ENCODE measurements around the gene RGS19.
A peak's percentile ranks its signal among the peaks of the same experiment; 100 is the strongest.

RGS19 gene

GRCh38 chr20:64063389-64064144, 15.8 kb downstream of the RGS19 start:
- WGBS, 2 experiments = 4% methylated on average over 51 of the region's 51 CpGs

DNA sequence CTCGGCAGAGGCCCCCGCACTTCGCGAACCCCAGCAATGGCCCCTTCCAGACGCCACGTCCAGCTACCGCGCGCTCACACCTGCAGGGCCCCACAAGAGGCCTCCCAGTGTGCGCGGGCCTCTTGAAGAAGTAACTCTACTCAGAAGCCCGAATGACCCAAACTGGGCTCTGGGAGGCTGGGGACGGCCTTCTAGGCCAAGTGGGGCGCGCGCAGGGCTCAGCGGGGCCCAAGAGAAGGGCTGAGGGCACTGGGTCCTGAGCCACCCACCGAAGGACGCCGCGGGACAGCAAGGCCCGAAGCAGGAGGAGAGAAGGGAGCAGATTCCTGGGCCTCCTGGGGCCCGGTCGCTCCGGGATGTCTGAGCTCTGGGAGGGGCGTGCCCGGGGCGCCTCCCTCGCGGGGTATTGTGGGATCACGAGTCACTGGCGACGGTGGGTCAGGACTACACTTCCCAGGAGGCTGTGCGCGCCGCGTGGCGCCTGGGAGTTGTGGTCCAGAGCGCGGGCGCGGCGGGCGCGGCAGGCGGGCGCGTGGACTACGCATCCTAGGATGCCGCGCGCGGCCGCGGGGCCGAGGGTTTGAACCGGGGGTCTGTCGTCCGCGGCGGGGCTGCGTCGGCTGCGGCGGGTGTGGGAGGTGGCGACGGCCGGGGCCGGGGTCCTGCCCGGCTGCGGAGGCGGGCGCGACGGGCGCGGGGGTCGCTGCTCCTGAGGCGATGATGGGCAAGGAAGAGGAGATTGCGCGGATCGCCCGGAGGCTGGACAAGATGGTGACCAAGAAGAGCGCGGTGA, 16.5 kb downstream of the RGS19 start, which contains the start of gene TCEA2:
TCEA2 (plus strand) TSS at position 603 of the 793 bp plus-strand sequence; CDS start at position 718, 115 bp downstream.
- H3K27me3 ChIP-seq (ENCODE audit: control insufficient read depth, insufficient read depth, low read length, poor library complexity, severe bottlenecking) = peaks cover 4% of the 10 kb centered on the region
- no peaks in the 10 kb centered on the region for H3K9me3 ChIP-seq (ENCODE audit: control insufficient read depth, low read length)
- H3K27ac ChIP-seq (ENCODE audit: insufficient read depth, low read depth, low read length, poor library complexity, severe bottlenecking) = no peak within 1 kb of the TSS
- peak within 1 kb of the TSS; percentile 87 for H3K4me3 ChIP-seq (ENCODE audit: insufficient read depth, low read depth, low read length)
- 13% methylated on average over 85 of the region's 85 CpGs for WGBS, 2 experiments
- no peaks in the 10 kb centered on the region for H3K36me3 ChIP-seq (ENCODE audit: control insufficient read depth, insufficient read depth, low read length)
- H3K4me1 ChIP-seq (ENCODE audit: control insufficient read depth, insufficient read depth, low read length) = peaks cover 11% of the 10 kb centered on the region

More at GRCh38 chr20:64063389-64064144, 15.8 kb downstream of the RGS19 start:
- H3K27me3 ChIP-seq (ENCODE audit: control insufficient read depth, insufficient read depth, low read length, poor library complexity, severe bottlenecking) = peaks cover 4% of the 10 kb centered on the region
- H3K27ac ChIP-seq (ENCODE audit: insufficient read depth, low read depth, low read length, poor library complexity, severe bottlenecking) = no peak overlapping the region
- peaks cover 11% of the 10 kb centered on the region for H3K4me1 ChIP-seq (ENCODE audit: control insufficient read depth, insufficient read depth, low read length)
- no peaks in the 10 kb centered on the region for H3K36me3 ChIP-seq (ENCODE audit: control insufficient read depth, insufficient read depth, low read length)
- H3K4me3 ChIP-seq (ENCODE audit: insufficient read depth, low read depth, low read length) = peak overlapping the region; percentile 87
- H3K9me3 ChIP-seq (ENCODE audit: control insufficient read depth, low read length) = no peaks in the 10 kb centered on the region

DNA sequence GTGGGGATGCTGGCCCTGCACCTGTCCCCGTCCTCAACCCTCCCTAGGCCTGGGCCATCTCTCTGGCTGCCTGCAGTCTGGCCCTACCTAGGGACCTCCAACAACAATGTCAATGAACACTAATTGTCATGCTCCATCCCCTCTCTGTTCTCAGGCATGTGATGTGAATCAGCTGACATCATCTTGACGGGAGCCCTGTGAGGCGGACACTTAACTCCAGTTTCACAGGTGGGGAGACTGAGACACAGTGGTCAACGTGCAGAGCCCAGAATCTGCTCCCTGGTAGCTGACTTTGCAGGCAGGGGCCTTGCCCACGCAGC, 17.1 kb downstream of the RGS19 start:
- Histone ChIP-seq H3K9me3 (ENCODE audit: control insufficient read depth, low read length) (no peaks in the 10 kb centered on the region), H3K4me1 (ENCODE audit: control insufficient read depth, insufficient read depth, low read length) (peaks cover 11% of the 10 kb centered on the region), H3K27ac (ENCODE audit: insufficient read depth, low read depth, low read length, poor library complexity, severe bottlenecking) (no peak overlapping the region), H3K36me3 (ENCODE audit: control insufficient read depth, insufficient read depth, low read length) (no peaks in the 10 kb centered on the region), H3K4me3 (ENCODE audit: insufficient read depth, low read depth, low read length) (peak overlapping the region; percentile 87), H3K27me3 (ENCODE audit: control insufficient read depth, insufficient read depth, low read length, poor library complexity, severe bottlenecking) (peaks cover 4% of the 10 kb centered on the region)
- WGBS, 2 experiments = 70 to 74% methylated on average over 5 of the region's 5 CpGs

DNA sequence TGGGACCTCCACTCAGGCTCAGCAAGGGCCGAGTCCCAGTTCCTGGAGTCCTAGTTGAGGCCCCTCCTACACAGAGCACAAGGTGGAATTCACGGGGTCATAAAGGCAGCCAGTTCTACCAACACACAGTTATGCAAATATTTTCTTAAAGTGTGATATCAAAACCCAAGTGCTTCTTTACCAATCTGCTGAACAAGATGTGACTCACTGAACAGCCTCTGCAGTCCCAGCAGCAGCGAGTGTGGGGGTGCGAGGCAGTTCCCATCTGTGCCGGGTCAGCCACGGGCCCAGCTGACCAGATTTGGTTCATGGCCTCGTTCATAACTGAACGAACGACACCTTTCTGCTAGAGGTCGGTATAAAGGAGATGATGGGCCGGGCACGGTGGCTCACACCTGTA, 20.8 kb downstream of the RGS19 start:
- no peak overlapping the region for H3K27ac ChIP-seq (ENCODE audit: insufficient read depth, low read depth, low read length, poor library complexity, severe bottlenecking)
- no peaks in the 10 kb centered on the region for H3K36me3 ChIP-seq (ENCODE audit: control insufficient read depth, insufficient read depth, low read length)
- H3K4me3 ChIP-seq (ENCODE audit: insufficient read depth, low read depth, low read length) = no peak overlapping the region
- H3K4me1 ChIP-seq (ENCODE audit: control insufficient read depth, insufficient read depth, low read length) = peaks cover 14% of the 10 kb centered on the region
- peaks cover 2% of the 10 kb centered on the region for H3K27me3 ChIP-seq (ENCODE audit: control insufficient read depth, insufficient read depth, low read length, poor library complexity, severe bottlenecking)
- no peaks in the 10 kb centered on the region for H3K9me3 ChIP-seq (ENCODE audit: control insufficient read depth, low read length)
- 88% methylated on average over 12 of the region's 12 CpGs for WGBS, 2 experiments

GRCh38 chr20:64057628-64058498, 21.5 kb downstream of the RGS19 start:
- peaks cover 14% of the 10 kb centered on the region for H3K4me1 ChIP-seq (ENCODE audit: control insufficient read depth, insufficient read depth, low read length)
- WGBS, 2 experiments = 42 to 44% methylated on average over 33 of the region's 33 CpGs
- H3K27ac ChIP-seq (ENCODE audit: insufficient read depth, low read depth, low read length, poor library complexity, severe bottlenecking) = no peak overlapping the region
- no peak overlapping the region for H3K4me3 ChIP-seq (ENCODE audit: insufficient read depth, low read depth, low read length)
- no peaks in the 10 kb centered on the region for H3K27me3 ChIP-seq (ENCODE audit: control insufficient read depth, insufficient read depth, low read length, poor library complexity, severe bottlenecking)
- no peaks in the 10 kb centered on the region for H3K36me3 ChIP-seq (ENCODE audit: control insufficient read depth, insufficient read depth, low read length)
- H3K9me3 ChIP-seq (ENCODE audit: control insufficient read depth, low read length) = no peaks in the 10 kb centered on the region

DNA sequence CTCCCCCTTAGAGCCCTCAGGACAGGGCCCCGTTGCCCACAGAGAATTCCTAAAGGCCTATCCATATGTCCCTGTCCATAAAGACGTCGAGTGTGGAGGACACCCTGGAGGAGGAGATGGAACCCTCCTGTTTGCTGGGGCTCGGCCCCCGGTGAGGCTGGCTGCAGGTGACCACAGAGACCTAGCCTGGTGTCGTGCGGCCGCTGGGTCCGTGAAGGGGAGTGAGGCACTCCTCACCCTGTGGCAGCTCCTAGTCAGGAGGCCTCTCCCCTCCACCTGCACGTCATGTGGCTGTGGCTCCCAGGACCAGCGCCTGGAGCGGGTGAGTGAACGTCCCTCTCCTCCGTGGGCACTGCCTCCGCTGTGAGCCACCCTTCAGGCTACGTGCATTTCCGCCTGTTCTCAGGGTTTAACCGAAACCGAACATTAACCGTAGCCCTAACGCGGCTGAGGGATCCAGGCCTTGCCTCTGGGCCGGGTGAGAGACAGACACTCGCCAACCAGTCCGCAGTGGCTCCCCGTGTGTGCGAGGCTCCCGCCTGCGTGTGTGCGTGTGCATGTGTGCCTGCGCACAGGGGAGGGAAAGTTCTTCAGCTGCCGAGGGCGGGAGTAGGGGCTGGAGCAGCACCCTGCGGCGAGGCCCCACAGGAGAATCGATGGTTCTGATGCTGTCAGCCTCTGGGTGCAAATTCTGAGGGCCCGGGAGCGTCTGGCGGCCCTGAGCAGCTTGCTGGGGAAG, 22.3 kb downstream of the RGS19 start:
- Histone ChIP-seq H3K4me1 (ENCODE audit: control insufficient read depth, insufficient read depth, low read length) (peaks cover 10% of the 10 kb centered on the region), H3K27ac (ENCODE audit: insufficient read depth, low read depth, low read length, poor library complexity, severe bottlenecking) (no peak overlapping the region), H3K9me3 (ENCODE audit: control insufficient read depth, low read length) (no peaks in the 10 kb centered on the region), H3K27me3 (ENCODE audit: control insufficient read depth, insufficient read depth, low read length, poor library complexity, severe bottlenecking) (peaks cover 6% of the 10 kb centered on the region), H3K4me3 (ENCODE audit: insufficient read depth, low read depth, low read length) (no peak overlapping the region), H3K36me3 (ENCODE audit: control insufficient read depth, insufficient read depth, low read length) (no peaks in the 10 kb centered on the region)
- WGBS, 2 experiments = 83 to 84% methylated on average over 39 of the region's 39 CpGs

DNA sequence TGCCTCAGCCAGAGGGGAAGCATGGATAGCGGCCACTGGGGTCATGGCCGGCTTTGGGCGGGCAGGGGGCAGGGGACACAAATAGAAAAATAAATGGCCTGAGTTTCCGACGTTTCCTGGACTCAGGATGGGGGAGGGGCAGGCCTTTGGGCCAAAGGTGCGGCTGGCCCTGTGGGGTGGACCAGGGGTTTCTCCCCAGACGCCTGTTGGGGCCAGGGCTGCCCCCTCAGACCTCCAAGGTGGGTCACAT, 22.8 kb downstream of the RGS19 start:
- Histone ChIP-seq H3K4me1 (ENCODE audit: control insufficient read depth, insufficient read depth, low read length) (peaks cover 10% of the 10 kb centered on the region), H3K4me3 (ENCODE audit: insufficient read depth, low read depth, low read length) (no peak overlapping the region), H3K27ac (ENCODE audit: insufficient read depth, low read depth, low read length, poor library complexity, severe bottlenecking) (no peak overlapping the region), H3K9me3 (ENCODE audit: control insufficient read depth, low read length) (no peaks in the 10 kb centered on the region), H3K36me3 (ENCODE audit: control insufficient read depth, insufficient read depth, low read length) (no peaks in the 10 kb centered on the region), H3K27me3 (ENCODE audit: control insufficient read depth, insufficient read depth, low read length, poor library complexity, severe bottlenecking) (peaks cover 9% of the 10 kb centered on the region)
- 80 to 86% methylated on average over 7 of the region's 7 CpGs for WGBS, 2 experiments

- H3K4me1 ChIP-seq (ENCODE audit: control insufficient read depth, insufficient read depth, low read length) = peaks cover 10% of the 10 kb centered on the region
- H3K9me3 ChIP-seq (ENCODE audit: control insufficient read depth, low read length) = no peaks in the 10 kb centered on the region
- no peak overlapping the region for H3K27ac ChIP-seq (ENCODE audit: insufficient read depth, low read depth, low read length, poor library complexity, severe bottlenecking)
- no peak overlapping the region for H3K4me3 ChIP-seq (ENCODE audit: insufficient read depth, low read depth, low read length)
- WGBS, 2 experiments = 82 to 84% methylated on average over 22 of the region's 22 CpGs
- H3K27me3 ChIP-seq (ENCODE audit: control insufficient read depth, insufficient read depth, low read length, poor library complexity, severe bottlenecking) = peaks cover 14% of the 10 kb centered on the region
- no peaks in the 10 kb centered on the region for H3K36me3 ChIP-seq (ENCODE audit: control insufficient read depth, insufficient read depth, low read length)
Measured at GRCh38 chr20:64055893-64056638, 23.3 kb downstream of the RGS19 start.

DNA sequence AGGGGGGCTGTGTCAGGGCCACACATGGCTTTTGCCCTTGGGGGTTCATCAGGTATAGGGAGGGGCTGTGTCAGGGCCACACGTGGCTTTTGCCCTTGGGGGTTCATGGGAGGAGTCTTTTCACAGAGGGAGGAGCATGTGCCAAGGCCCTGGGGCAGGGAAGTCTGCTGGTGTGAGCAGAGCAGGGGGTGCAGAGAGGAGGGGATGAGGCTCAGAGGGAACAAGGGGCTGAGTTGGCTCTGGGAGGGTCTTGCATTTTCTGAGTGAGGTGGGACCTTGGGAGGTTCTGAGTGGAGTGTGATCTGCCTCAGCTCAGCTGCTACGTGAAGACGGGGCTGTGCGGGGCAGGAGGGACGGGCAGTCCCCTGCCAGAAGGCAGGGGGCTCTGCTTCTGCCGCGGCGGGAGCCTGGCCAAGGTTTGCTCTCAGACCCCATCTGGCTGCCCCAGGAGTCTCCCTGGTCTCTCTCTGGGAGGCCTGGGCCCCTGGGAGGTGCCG, 23.9 kb downstream of the RGS19 start:
- H3K27me3 ChIP-seq (ENCODE audit: control insufficient read depth, insufficient read depth, low read length, poor library complexity, severe bottlenecking) = peaks cover 20% of the 10 kb centered on the region
- peaks cover 10% of the 10 kb centered on the region for H3K4me1 ChIP-seq (ENCODE audit: control insufficient read depth, insufficient read depth, low read length)
- H3K36me3 ChIP-seq (ENCODE audit: control insufficient read depth, insufficient read depth, low read length) = no peaks in the 10 kb centered on the region
- WGBS, 2 experiments = 86 to 87% methylated on average over 9 of the region's 9 CpGs
- no peak overlapping the region for H3K4me3 ChIP-seq (ENCODE audit: insufficient read depth, low read depth, low read length)
- no peaks in the 10 kb centered on the region for H3K9me3 ChIP-seq (ENCODE audit: control insufficient read depth, low read length)
- H3K27ac ChIP-seq (ENCODE audit: insufficient read depth, low read depth, low read length, poor library complexity, severe bottlenecking) = no peak overlapping the region
